HG03432 (cell line): ENCODE data around the gene C1QTNF1.

Experiments used
- ATAC-seq: cut with Tn5 transposase; IDR thresholded peaks from one replicate; pipeline ENCODE4 v1.9.1; 2021; ENCODE audit warnings: mild to moderate bottlenecking, moderate library complexity; ENCODE audit not compliant: unreplicated experiment

C1QTNF1 gene

DNA sequence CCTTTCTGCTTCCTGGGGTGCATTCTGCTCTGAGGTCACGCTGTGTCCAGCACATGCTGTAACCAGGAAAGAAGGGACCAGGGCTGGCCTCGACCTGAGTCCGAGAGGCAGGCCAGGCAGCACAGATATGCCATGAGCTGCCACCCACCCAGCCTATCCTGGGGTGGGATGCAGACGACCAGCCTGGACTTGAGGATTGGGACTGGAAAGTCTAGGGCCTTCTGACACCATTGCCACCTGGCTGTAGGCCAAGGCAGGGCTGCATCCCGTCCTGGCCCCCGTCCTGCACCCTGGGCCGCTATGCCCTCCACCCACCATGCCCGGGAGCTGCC is 65.0 kb downstream of the C1QTNF1 start:
- ATAC-seq = no peak

- no peak for ATAC-seq
These were observed 65.9 kb downstream of the C1QTNF1 start for GRCh38 chr17:79089720-79090442.

- no peak for ATAC-seq
These were observed 66.7 kb downstream of the C1QTNF1 start for GRCh38 chr17:79090443-79091225.

GRCh38 chr17:79091226-79091670 is 67.3 kb downstream of the C1QTNF1 start:
- ATAC-seq = no peak

DNA sequence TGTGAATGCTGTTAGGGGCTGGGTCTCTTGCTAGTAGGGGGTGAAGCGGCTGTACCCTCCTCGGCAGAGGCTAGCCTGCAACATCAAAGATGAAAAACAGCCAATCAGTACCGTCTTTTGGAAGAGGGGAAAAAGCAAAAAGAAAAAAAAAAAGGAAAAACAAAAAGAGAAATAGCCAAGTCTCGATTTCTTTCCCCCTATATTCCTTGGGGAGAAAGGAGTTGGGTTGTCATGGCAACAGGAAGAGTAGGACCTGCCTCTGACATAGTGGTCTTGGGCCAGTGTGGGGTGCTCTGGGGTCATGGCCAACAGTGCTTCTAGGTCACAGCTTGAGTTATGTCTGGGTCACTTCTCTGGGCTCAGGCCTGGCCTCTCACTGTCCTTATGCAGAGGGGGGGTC is 68.6 kb downstream of the C1QTNF1 start:
- ATAC-seq = no peak

DNA sequence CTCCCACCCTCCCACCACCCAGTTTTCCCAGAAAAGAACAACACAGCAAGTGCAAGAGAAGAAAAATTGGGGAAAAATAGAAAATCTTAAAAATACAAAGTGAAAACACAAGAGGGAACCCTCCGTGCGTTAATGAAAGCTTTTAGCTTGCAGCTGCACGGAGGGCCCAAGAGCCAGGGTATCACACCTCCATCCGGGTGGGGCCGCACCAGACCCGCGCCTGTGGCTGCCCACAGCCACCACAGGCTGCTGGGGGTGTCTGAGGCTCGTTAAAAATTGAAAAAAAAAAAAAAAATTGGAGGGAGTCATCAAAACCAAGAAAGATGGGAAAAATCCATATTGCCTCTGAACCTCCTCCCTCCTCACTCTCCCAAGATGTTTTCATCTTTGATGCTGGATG is 69.3 kb downstream of the C1QTNF1 start:
- ATAC-seq = no peak

GRCh38 chr17:79094261-79094660 is 70.3 kb downstream of the C1QTNF1 start:
- no peak for ATAC-seq

GRCh38 chr17:79095345-79096055 is 71.5 kb downstream of the C1QTNF1 start:
- ATAC-seq = no peak

- ATAC-seq = no peak
These were observed 72.5 kb downstream of the C1QTNF1 start for GRCh38 chr17:79096477-79096876.

DNA sequence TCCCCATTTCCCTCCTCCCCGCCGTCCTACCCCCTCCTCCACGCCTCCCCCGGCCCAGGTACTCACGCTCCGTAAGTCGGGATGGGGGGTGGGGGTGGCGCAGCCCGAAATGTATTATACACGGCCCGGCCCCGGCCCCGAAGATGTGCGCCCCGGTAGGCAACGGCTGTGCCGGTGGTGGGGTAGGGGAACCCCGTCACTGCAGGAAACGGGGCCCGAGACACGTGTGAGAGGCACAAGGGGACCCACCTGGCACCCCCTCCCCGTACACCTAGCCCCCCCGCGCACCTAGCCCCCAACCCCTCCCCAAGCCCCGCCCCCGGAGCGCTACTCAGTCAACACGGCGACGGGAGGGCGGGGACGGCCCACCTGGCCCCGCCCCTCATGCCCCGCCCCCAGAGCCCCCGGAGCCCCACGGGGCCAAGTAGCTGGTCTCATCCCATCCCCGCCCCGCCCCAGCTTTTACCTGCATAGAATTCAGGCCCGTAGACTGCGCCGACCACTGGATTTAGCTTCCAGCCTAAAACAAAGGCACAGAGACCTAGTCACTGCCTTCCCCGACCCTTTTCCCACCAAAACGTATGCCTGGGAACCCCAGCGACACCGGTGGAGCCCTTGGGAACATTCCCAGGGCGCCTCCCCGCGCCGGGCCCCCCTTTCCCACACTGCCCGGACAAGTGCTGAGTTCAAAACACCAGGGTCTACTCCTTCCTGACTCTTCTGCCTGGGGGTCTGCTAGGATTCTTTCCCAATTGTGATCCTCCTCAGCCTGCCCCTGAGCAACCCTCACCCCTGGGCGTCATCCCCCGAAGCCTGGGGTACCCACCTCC is 73.5 kb downstream of the C1QTNF1 start:
- no peak for ATAC-seq

- ATAC-seq = no peak
These were observed 74.4 kb downstream of the C1QTNF1 start for GRCh38 chr17:79098282-79098867.
